Hepatic stellate cell (primary cell): ENCODE measurements around the gene OR10G7.
"Not testable (repeated sequence)": the region's sequence is repeated elsewhere in the genome, so short reads cannot be mapped to it uniquely, and the experiment has no call there.

ENCODE experiments used
- DNase-seq: peaks from one replicate; pipeline ENCODE4 v3.0.0; 2011; ENCODE audit warnings: low spot score

OR10G7 gene

DNA sequence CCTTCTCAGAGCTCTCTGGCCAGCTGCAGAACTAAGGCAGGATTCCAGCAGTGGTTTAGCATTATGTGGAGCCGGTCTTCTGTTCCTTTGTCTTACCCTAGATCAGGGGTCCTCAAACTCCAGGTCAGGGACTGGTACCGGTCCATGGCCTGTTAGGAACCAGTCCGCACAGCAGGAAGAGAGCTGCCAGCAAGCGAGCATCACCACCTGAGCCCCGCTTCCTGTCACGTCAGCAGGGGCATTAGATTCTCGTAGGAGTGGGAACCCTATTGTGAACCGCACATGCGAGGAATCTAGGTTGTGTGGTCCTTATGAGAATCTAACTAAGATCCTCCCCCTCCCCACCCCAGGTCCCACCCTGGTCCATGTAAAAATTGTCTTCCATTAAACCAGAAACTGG lies 1.6 kb downstream of the OR10G7 start:
- DNase-seq: no peak

DNA sequence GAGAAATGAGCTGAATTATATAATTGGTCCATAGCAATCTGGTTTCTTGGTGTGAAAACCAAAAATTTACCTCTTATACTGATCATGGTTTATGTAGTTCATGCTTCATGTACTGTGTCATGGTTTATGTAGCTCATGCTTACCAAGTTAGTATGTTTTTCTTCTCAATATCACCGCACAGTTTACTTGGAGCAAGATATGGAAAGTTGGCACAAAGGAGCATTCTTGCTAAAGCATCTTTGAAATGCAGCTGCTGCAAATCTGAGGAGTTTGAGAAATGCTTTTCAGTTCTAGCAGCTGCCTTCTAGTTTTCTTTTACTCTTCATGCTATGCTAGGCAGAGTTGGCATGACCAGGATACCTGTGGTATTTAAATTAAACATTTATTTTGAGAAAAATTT lies 4.5 kb downstream of the OR10G7 start:
- DNase-seq: no peak

DNA sequence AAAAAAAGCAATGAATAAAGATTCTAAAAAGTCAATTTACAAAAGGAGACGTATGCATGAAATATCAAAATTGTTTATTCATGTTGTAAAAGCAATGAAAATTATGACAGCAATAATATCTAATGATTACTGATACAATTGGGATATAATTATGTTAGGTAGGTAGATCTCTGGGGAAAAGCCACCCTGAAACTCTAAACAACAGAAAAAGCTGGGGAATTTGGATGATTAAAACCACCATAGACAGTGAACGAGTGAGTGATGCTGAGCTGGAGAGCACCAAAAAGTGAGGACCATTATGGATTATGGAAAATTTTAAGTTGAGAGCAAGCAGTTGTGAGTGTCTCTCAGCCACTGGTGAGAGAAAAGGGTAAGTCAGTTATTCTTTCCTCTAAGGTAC lies 14.6 kb downstream of the OR10G7 start, which contains the start of gene OR10G8:
TSS of gene OR10G8 (plus strand) at position 301 of the 400 bp plus-strand sequence. CDS start 2,825 bp downstream, outside the sequence.
- no peak for DNase-seq

DNA sequence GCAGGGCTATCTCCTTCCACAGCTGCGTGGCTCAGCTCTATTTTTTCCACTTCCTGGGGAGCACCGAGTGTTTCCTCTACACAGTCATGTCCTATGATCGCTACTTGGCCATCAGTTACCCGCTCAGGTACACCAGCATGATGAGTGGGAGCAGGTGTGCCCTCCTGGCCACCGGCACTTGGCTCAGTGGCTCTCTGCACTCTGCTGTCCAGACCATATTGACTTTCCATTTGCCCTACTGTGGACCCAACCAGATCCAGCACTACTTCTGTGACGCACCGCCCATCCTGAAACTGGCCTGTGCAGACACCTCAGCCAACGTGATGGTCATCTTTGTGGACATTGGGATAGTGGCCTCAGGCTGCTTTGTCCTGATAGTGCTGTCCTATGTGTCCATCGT lies 25.3 kb downstream of the OR10G7 start:
- DNase-seq: not testable (repeated sequence)

DNA sequence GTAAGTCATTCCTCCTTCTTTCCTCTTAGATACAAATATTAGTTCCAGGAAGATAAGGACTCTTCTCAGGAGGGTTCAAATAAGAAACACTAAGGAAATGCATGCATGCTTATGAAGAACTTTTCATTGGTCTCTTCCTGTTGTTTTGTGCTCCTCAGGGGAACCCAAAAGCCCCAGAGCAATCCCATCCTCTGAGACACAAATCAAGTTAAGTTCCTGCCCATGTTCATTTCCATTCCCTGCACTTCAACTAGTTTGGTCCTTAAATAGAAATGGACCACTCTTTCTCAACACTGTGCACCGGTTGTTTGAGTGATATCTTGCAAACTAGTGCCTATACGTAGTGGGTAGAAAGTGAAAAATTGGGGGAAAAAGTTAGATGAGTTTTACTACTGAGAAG lies 28.4 kb downstream of the OR10G7 start, which contains the start of gene OR10G4:
TSS of gene OR10G4 (plus strand) at position 301 of the 400 bp plus-strand sequence. CDS start 2,578 bp downstream, outside the sequence.
- no peak for DNase-seq

DNA sequence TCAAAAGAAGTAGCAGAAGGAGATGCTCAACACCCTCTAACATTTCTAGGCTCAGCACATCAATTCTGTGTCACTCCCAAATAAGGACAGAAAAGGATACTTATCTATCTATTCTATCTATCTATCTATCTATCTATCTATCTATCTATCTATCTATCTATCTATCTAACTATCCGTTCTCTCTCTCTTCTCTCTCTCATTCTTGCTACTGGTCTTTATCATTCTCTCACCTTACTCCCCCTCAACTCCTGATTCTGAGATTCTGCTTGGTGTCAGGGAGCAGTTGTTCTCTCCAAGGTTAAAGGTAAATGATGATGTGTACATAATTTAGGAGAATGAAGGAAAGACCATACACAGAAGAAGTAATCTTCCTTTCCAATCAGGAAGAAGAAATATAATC lies 46.0 kb downstream of the OR10G7 start, which contains the start of gene OR10G6:
TSS of gene OR10G6 (minus strand) at position 43 of the 400 bp plus-strand sequence. CDS start at position 43, 0 bp downstream.
- DNase-seq: no peak
